ENCODE data around the gene SPATA31C1. TPM values are rescaled to one million over a fixed set of nuclear protein-coding genes. Genes with fewer than 3 reads are reported as not detected.

Gene SPATA31C1
- total RNA-seq, 2 experiments from 2014 or later: not detected

- no peaks in the 10 kb centered on the region for H3K4me1 Mint-ChIP-seq
- H3K9me3 Mint-ChIP-seq (ENCODE audit: low read depth): no peaks in the 10 kb centered on the region
- H3K36me3 Mint-ChIP-seq: no peaks in the 10 kb centered on the region
- CTCF ChIA-PET: no interaction called here
- H3K27ac Mint-ChIP-seq: no peak overlapping the region
- no peaks in the 10 kb centered on the region for H3K27me3 Mint-ChIP-seq
- no peak overlapping the region for H3K4me3 Mint-ChIP-seq
- DNase-seq (no peak), ATAC-seq (no peak)
Observed at GRCh38 chr9:87968155-87968554, 50.4 kb downstream of the SPATA31C1 start.

GRCh38 chr9:87970602-87971001, 52.8 kb downstream of the SPATA31C1 start:
- Mint-ChIP-seq H3K4me3 (no peak overlapping the region), H3K27me3 (peaks cover 4% of the 10 kb centered on the region), H3K9me3 (ENCODE audit: low read depth) (no peaks in the 10 kb centered on the region), H3K36me3 (no peaks in the 10 kb centered on the region), H3K27ac (no peak overlapping the region), H3K4me1 (peaks cover 14% of the 10 kb centered on the region)
- CTCF ChIA-PET: no interaction called here
- DNase-seq: no peak
- no peak for ATAC-seq

- CTCF ChIA-PET: no interaction called here
- no peaks in the 10 kb centered on the region for H3K36me3 Mint-ChIP-seq
- peak overlapping the region; percentile 60 for H3K4me3 Mint-ChIP-seq
- no peaks in the 10 kb centered on the region for H3K9me3 Mint-ChIP-seq (ENCODE audit: low read depth)
- H3K4me1 Mint-ChIP-seq: peaks cover 14% of the 10 kb centered on the region
- peaks cover 5% of the 10 kb centered on the region for H3K27me3 Mint-ChIP-seq
- H3K27ac Mint-ChIP-seq: no peak overlapping the region
- ATAC-seq (no peak), DNase-seq (no peak)
Observed at GRCh38 chr9:87973122-87973521, 55.4 kb downstream of the SPATA31C1 start.

Other genes with a start within 250 kb of the SPATA31C1 start
- under 1 TPM in 1 of 2 experiments, not detected in 1; 0.96 TPM for gene CTSL, start 191.8 kb upstream of the SPATA31C1 start, total RNA-seq
- gene SPATA31E1, start 35.1 kb upstream of the SPATA31C1 start, total RNA-seq: not detected
- gene CDK20, start 56.6 kb downstream of the SPATA31C1 start, total RNA-seq: under 1 TPM; 0.70 to 0.82 TPM
- not detected for gene SPATA31C2, start 220.5 kb downstream of the SPATA31C1 start, total RNA-seq